GM12874 (cell line): ENCODE data around the gene SLC13A5.

Experiments
- TF ChIP-seq, protein P1 (sequence below): IDR thresholded peaks from 2 replicates; pipeline ENCODE4 v1.5.1; 2011; ENCODE audit warnings: low read depth, mild to moderate bottlenecking, control low read depth, low read length, moderate library complexity; ENCODE audit not compliant: insufficient read depth

The SLC13A5 gene

DNA sequence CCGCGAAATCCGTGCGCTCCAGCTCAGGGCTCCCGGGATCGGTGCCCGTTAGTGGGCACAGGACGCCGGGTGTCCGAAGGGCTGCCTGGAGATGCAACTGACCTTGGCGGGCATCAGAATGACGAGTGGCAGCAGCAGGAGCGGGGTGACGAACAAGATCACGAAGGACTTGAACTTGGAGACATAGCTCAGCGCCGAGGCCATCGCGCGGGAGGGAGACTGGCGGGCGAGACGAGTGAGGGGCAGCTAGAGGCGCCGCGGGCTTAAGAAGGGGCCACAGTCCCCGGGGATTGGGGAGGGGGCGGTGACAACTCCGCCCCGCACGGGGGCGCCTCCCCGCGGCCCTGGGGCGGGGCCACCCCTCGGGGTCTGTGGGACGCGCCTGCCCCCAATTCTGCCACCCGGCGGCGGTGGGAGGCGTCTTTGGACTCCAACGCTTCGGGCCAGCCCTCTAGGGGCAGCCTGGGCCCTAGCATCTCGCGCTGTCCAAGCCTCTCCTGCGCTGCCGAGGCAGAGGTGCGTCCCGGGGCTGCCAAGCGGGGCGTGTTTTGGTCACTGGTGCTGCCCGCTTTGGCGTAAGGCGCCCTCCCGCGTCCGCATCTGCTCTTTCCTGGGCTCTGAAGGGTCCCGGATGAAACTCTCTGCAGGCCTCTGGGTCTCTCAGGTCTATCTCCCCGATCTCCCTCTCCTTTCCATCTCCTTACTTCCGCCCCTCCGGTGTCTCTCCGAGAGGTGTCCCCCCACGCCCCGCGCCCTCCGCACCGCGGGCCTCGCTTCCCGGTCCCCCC is at the start of gene SLC13A5:
Gene SLC13A5 (minus strand): TSS at position 240 of the 788 bp plus-strand sequence. CDS start 36 bp downstream, at position 204.
- TF ChIP-seq, protein P1, sequence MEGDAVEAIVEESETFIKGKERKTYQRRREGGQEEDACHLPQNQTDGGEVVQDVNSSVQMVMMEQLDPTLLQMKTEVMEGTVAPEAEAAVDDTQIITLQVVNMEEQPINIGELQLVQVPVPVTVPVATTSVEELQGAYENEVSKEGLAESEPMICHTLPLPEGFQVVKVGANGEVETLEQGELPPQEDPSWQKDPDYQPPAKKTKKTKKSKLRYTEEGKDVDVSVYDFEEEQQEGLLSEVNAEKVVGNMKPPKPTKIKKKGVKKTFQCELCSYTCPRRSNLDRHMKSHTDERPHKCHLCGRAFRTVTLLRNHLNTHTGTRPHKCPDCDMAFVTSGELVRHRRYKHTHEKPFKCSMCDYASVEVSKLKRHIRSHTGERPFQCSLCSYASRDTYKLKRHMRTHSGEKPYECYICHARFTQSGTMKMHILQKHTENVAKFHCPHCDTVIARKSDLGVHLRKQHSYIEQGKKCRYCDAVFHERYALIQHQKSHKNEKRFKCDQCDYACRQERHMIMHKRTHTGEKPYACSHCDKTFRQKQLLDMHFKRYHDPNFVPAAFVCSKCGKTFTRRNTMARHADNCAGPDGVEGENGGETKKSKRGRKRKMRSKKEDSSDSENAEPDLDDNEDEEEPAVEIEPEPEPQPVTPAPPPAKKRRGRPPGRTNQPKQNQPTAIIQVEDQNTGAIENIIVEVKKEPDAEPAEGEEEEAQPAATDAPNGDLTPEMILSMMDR = peak; percentile 32; the same call in 1 of the 2 replicates

DNA sequence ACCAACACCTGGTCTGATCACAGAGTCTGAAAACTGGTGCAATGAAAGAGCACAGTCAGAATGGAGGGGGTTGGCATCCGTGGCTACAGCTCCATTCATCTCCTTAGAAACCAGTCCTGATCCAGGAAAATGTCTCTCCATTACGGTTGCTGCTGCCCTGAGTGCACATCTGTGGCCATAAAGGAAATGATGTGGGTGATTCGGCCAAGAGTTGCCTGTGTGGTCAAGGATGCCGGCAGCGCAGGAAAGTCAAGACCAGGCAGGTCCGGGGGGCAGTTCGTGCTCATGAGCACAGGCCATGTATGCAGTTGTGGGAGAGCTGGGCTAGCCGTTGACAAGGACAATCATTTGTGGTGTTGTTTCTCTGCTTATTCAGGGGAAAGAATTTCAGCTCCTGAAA is 48.6 kb upstream of the SLC13A5 start:
- TF ChIP-seq, protein P1 = no peak

DNA sequence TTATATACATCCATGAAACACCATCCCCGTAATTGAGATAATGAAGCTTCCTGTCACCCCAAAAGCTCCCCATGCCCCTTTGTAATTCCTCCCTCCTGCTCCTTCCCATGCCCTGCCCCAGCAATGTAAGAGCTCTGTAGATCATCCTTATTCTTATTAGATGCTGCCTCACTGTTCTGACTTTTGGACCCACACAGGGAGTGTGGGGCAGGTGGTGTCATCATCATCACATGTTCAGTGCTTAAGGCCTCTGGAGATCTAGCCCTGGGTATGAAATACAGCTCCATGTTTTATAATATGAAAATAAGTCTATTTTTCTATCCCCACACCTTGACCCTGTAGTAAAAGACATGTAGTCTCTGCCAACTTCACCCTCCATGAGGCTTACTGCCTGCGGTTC is 44.6 kb upstream of the SLC13A5 start:
- TF ChIP-seq, protein P1 = no peak

DNA sequence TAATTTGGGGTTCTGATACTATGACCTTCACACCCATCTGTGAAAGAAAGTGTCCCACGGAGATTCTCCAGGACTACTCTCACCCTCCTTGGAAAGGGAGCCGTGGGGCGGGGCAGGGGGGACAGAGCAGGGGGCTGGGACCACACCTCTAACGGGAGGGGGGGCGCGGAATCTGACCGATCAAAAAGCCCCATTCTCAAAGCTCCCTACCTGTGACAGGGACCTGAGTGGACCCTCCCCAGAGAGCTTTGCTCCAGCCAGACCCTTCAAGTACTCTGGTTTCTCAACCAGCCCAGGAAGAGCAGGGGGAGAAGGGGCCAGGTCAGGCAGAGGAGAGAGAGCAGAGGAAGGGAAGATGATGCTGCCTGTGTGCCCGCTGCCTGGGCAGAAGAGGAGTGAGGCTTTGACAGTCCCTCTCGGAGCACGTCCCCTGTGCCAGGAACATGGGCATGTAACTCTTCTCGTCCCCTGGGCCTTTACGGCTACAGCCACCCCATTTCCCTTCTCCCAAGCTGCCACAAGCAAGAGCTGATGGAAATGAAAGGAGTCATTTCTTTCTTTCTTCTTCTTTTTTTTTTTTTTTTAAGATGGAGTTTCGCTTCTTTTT is 43.4 kb upstream of the SLC13A5 start:
- TF ChIP-seq, protein P1 = no peak

DNA sequence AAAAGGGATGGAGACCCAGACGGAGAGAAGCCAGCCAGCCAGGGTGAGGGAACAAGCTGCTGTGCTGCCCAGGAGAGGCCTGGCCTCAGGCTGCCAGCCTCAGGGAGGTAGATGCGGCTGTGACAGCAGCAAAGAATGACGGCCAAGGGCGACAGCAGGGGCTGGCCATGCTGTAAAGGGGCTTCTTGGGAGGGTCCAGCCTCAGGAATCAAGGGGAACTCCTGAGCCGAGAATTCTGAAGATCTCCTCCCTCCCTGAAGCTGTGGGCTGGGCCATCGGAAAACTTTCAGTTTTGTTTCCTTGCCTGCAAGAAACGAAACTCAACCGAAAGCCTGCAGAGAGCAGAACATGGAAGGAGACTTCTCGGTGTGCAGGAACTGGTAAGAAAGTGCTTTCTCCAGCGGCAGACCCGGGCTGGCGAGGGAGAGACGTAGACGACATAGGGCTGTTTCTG is 42.6 kb upstream of the SLC13A5 start, which contains the start of gene XAF1:
Gene XAF1 (plus strand): TSS at position 316 of the 454 bp plus-strand sequence. CDS start 33 bp downstream, at position 349.
- TF ChIP-seq, protein P1 = no peak

DNA sequence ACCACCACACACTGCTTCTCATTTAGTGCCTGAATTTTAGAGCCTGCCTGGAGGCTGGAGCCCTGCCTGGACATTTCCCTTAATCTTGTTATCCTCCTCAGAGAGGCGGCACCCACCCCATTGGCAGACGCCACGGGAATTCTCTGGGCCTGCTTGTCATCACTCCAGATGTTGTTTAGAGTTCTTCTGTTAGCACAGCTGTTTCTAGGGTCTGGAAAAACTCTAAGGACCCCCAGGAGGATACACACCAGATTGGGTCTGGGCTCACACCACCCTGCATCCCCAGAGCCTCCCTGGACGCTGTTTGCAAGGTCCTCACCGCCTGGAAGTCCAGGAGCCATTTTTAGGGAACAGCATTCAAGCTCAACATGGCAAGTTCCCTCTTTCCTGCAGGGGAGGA is 42.1 kb upstream of the SLC13A5 start:
- TF ChIP-seq, protein P1 = no peak

DNA sequence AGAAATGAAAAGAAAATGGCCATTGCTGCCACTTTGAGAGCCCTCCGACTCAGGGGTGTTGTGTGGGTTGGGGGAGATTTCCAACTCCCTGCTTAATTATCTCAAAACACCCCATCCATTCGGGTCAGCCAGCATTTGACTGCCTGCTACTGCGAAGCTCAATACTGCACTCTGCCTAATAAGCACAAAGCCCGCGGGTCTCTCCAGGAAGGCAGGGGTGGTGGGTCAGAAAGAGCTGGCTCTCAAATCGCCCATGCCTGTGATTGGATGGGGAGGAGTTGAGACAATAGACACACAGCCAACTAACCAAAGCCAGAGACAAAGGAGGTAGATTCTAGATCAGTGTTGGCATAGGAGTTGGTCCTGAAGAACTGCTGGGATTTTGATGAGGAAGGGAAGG is 40.4 kb upstream of the SLC13A5 start:
- TF ChIP-seq, protein P1 = no peak
